Upper lobe of left lung (tissue), 6 donors: ENCODE data around the gene TMEM132E. TPM values are rescaled to one million over a fixed set of nuclear protein-coding genes. Genes with fewer than 3 reads are reported as not detected.
A peak's percentile ranks its signal among the peaks of the same experiment; 100 is the strongest.

Experiments used
- ATAC-seq, 2 donors: fragments of 200-7000 bp; cut with Tn5 transposase; one replicate each; pipeline ENCODE4 v1.9.1; 2022; ENCODE audit warnings: mild to moderate bottlenecking in 2 of 2, moderate library complexity in 2 of 2; ENCODE audit not compliant: low FRiP score in 2 of 2
- DNase-seq, 2 donors: peaks; one replicate each; pipeline ENCODE4 v3.0.0-alpha.2; 2019 to 2020
- H3K27ac ChIP-seq, 4 donors: fragments of 200-600 bp; sonication (generic); one replicate each; pipeline ENCODE4 v1.5.1; 2016 to 2019
- H3K27me3 ChIP-seq, 4 donors: fragments of 200-600 bp; sonication (generic); one replicate each; pipeline ENCODE4 v1.5.1; 2017 to 2019
- H3K36me3 ChIP-seq, 4 donors: fragments of 200-600 bp; sonication (generic); one replicate each; pipeline ENCODE4 v1.5.1; 2016 to 2019
- H3K4me1 ChIP-seq, 4 donors: fragments of 200-600 bp; sonication (generic); one replicate each; pipeline ENCODE4 v1.5.1; 2018 to 2019
- H3K4me3 ChIP-seq, 4 donors: fragments of 200-600 bp; sonication (generic); one replicate each; pipeline ENCODE4 v1.5.1; 2017 to 2019; ENCODE audit warnings: mild to moderate bottlenecking in 2 of 4, moderate library complexity in 1 of 4
- H3K9me3 ChIP-seq, 4 donors: fragments of 200-600 bp; sonication (generic); one replicate each; pipeline ENCODE4 v1.5.1; 2018 to 2019
- EP300 ChIP-seq, 4 donors: sonication (generic); formaldehyde crosslinking; IDR thresholded peaks; one replicate each; pipeline ENCODE4 v1.5.1; 2017; ENCODE audit warnings: antibody characterized with exemption in 4 of 4, control low read depth in 2 of 4
- POLR2A ChIP-seq, 4 donors: fragments of 450-650 bp; IDR thresholded peaks; one replicate each; pipeline ENCODE4 v1.5.1; 2016 to 2017; ENCODE audit warnings: antibody characterized with exemption in 4 of 4, mild to moderate bottlenecking in 2 of 4
- POLR2AphosphoS5 ChIP-seq, 2 donors: sonication (generic); formaldehyde crosslinking; IDR thresholded peaks; one replicate each; pipeline ENCODE4 v1.5.1; 2017; ENCODE audit warnings: antibody characterized with exemption in 2 of 2
- WGBS, 2 donors: methylation state at CpG; one replicate each; pipeline ENCODE4 v1.1.5; 2017 to 2018; 5-methylcytosine and 5-hydroxymethylcytosine counted together
- total RNA-seq, 6 donors: library from RNA; depleted of rRNA in 4 of 6; stranded (reverse); fragments of >200 nt in 4 of 6; gene quantifications; one replicate each; pipeline versions ENCODE4 v1.1.0 to v1.2.1, GENCODE V29; 2016 to 2021
- TF ChIP-seq, protein P1 (sequence below), 6 experiments: fragments of 450-650 bp in 4 of 6; fragments of 200-600 bp in 2 of 6; sonication (generic) in 2 of 6; IDR thresholded peaks; one replicate each; pipeline ENCODE4 v1.5.1; 2016 to 2019; ENCODE audit warnings: antibody characterized with exemption in 6 of 6
- donor health status: DM: no; HTN: no; CAD: no; lungs with moderate emphysema.
- donor health status: DM: no; HTN: yes; CAD: no; lungs with severe emphysema.

Gene TMEM132E
- total RNA-seq, 6 donors from 2014 or later, result 0.06 to 0.17 TPM; not detected in 4

DNA sequence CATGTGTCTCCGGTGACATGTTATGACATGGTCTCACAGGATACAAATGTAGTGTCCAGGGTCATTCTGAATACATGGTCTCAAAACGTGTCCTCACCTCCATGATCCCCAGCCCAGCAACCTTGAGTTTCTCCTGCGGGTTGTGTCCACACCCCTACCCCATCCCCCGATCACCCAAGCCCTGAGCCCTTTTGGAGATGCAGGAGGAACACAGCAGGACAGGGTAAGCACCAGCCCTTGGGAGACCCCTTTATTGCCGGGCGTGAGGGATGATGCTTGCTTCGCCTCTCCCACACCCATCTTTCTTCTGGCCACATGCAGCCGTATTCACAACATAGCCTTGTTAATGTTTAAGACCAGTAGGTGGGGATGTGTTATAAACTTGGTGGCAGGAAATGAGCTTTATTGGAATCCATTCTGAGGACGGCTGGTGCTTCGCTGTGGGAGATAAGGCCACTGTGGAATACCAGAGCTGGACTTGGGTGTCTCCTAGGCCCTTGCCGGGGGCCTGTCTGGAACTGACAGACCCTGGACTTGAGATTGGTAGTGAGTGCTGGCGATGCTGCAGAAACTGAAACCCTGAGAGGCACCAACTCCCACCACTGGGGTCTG lies 5.5 kb downstream of the TMEM132E start:
- peak in 1 of 2 donors; percentile 35 for ATAC-seq
- 29 to 39% methylated on average over 11 to 12 of the region's 12 CpGs for WGBS, 2 donors
- DNase-seq, result no peak
- Histone ChIP-seq H3K27me3 (peaks cover 0 to 45% (median 31%) of the 10 kb centered on the region in 4 donors), H3K4me1 (peaks cover 20 to 26% (median 22%) of the 10 kb centered on the region in 4 donors), H3K9me3 (no peaks in the 10 kb centered on the region), H3K36me3 (no peaks in the 10 kb centered on the region), H3K27ac (no peak overlapping the region), H3K4me3 (no peak overlapping the region)
- TF ChIP-seq POLR2A (IDR thresholded peaks at IDR 0.05) (no peak), EP300 (IDR thresholded peaks at IDR 0.05) (no peak), POLR2AphosphoS5 (IDR thresholded peaks at IDR 0.05) (no peak)
- TF ChIP-seq, protein P1, sequence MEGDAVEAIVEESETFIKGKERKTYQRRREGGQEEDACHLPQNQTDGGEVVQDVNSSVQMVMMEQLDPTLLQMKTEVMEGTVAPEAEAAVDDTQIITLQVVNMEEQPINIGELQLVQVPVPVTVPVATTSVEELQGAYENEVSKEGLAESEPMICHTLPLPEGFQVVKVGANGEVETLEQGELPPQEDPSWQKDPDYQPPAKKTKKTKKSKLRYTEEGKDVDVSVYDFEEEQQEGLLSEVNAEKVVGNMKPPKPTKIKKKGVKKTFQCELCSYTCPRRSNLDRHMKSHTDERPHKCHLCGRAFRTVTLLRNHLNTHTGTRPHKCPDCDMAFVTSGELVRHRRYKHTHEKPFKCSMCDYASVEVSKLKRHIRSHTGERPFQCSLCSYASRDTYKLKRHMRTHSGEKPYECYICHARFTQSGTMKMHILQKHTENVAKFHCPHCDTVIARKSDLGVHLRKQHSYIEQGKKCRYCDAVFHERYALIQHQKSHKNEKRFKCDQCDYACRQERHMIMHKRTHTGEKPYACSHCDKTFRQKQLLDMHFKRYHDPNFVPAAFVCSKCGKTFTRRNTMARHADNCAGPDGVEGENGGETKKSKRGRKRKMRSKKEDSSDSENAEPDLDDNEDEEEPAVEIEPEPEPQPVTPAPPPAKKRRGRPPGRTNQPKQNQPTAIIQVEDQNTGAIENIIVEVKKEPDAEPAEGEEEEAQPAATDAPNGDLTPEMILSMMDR (IDR thresholded peaks at IDR 0.05), result no peak

DNA sequence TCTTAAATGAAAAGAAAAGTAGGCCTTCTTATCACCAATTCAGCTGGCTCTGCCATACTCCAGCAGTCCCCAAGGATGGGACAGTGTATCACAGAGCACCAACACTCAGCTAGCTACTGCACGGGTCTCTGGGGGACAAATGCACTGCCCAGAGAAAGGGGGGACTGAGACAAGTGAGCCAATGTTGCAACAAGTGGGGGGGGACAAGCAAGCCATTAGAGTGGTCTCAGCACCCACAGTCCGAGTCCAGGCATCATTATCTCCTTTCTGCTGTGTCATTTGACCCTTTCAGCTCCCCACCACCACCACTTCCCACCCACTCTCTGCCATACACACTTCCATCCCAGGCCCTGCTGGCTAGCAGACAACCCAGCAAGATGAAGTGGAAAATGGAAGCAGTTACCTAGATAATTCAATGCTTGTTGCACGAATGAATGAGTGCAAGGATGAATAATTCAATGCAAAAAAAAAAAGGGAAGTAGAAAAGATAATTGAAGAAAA lies 7.0 kb downstream of the TMEM132E start:
- DNase-seq (no peak), ATAC-seq (no peak)
- H3K27me3 ChIP-seq, result peaks cover 0 to 30% (median 17%) of the 10 kb centered on the region in 4 donors
- no peaks in the 10 kb centered on the region for H3K36me3 ChIP-seq
- 60 to 65% methylated on average over 3 of the region's 3 CpGs for WGBS, 2 donors
- no peaks in the 10 kb centered on the region for H3K9me3 ChIP-seq
- TF ChIP-seq POLR2AphosphoS5 (IDR thresholded peaks at IDR 0.05) (no peak), POLR2A (IDR thresholded peaks at IDR 0.05) (no peak), EP300 (IDR thresholded peaks at IDR 0.05) (no peak)
- TF ChIP-seq, protein P1 (IDR thresholded peaks at IDR 0.05), result no peak
- H3K4me3 ChIP-seq, result no peak overlapping the region
- H3K27ac ChIP-seq, result no peak overlapping the region
- peaks cover 5 to 11% (median 7%) of the 10 kb centered on the region in 4 donors for H3K4me1 ChIP-seq

DNA sequence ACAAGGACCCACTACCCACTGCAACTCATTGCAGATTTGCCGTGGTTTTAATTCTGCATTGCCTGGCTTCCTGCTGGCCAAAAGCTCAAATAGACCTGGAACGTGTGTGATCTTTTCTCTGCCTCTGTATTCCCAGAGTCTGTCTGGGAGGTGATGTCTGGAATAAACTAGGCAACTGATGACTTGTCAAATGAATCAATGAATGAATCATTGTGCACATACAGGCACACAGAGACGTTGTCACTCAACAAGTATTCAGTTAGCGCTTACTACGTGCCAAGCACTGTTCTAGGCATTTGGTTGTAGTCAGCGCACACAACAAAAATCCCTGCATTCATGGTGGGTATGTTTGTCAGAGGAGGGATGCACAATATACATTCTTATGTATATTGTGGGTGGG lies 8.9 kb downstream of the TMEM132E start:
- no peak overlapping the region for H3K4me3 ChIP-seq
- TF ChIP-seq, protein P1 (IDR thresholded peaks at IDR 0.05), result no peak
- no peak for TF ChIP-seq POLR2AphosphoS5 (IDR thresholded peaks at IDR 0.05)
- no peak for TF ChIP-seq POLR2A (IDR thresholded peaks at IDR 0.05)
- TF ChIP-seq EP300 (IDR thresholded peaks at IDR 0.05), result no peak
- 76 to 87% methylated on average over 6 of the region's 6 CpGs for WGBS, 2 donors
- H3K27ac ChIP-seq, result no peak overlapping the region
- no peak for DNase-seq
- no peak for ATAC-seq
- H3K36me3 ChIP-seq, result no peaks in the 10 kb centered on the region
- H3K9me3 ChIP-seq, result no peaks in the 10 kb centered on the region
- H3K4me1 ChIP-seq, result no peaks in the 10 kb centered on the region
- peaks cover 0 to 14% (median 4%) of the 10 kb centered on the region in 4 donors for H3K27me3 ChIP-seq

DNA sequence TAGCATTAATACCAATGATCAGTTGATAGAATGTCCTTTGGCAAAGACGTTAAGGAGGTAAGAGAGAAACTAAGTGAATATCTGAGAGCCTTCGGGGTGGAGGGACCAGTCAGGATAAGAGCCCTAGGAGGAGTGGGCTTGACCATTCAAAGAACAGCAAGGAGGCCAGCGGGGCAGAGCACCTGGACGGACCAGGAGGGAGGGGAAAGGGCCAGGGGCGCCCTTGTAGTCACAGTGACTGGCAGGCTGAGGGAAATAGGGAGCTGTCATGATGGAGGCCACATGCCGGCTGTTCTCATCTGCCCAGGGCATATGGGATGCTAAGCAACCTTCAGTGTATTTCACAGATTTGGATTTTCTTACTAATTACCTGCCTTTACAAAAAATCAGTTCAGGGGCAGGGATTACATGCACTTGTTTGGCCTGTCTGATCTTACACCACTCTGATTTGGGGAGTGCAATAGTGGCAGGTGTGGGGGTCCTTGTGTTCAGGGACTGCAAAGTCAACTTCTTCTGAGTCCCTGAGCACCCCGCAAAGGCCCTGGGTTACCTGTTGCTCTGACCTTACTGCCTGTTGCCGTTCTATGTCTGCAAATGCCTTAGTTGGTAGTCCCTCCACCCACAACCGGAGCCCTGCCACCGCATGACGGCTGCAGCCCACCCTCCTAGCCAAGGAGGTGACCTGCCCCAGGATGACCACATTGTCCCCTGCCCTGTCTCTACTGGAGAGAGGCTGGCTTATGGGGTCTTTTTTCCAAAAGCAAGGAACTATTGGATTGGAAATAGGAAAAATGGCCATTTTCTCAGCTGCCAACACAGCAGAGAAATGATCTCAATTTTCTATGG lies 10.0 kb downstream of the TMEM132E start:
- no peak for TF ChIP-seq POLR2A (IDR thresholded peaks at IDR 0.05)
- no peak for TF ChIP-seq POLR2AphosphoS5 (IDR thresholded peaks at IDR 0.05)
- TF ChIP-seq, protein P1 (IDR thresholded peaks at IDR 0.05), result no peak
- TF ChIP-seq EP300 (IDR thresholded peaks at IDR 0.05), result no peak
- Histone ChIP-seq H3K36me3 (no peaks in the 10 kb centered on the region), H3K27ac (no peak overlapping the region), H3K27me3 (peaks cover 0 to 3% (median 1%) of the 10 kb centered on the region in 4 donors), H3K4me1 (no peaks in the 10 kb centered on the region), H3K4me3 (no peak overlapping the region), H3K9me3 (no peaks in the 10 kb centered on the region)
- 69 to 76% methylated on average over 10 to 11 of the region's 11 CpGs for WGBS, 2 donors
- ATAC-seq (no peak), DNase-seq (no peak)
